IMR-90 (cell line): ENCODE results near the gene KRTAP5-4. TPM values are rescaled to one million over a fixed set of nuclear protein-coding genes. Genes with fewer than 3 reads are reported as not detected.
"Not testable (repeated sequence)": the region's sequence is repeated elsewhere in the genome, so short reads cannot be mapped to it uniquely, and the experiment has no call there.

ENCODE experiments used
- ATAC-seq: fragments of 200-7000 bp; cut with Tn5 transposase; 2 replicates; pipeline ENCODE4 v1.9.1; 2020; ENCODE audit warnings: low read depth, mild to moderate bottlenecking, moderate library complexity
- BruUV-seq: library from RNA; stranded (reverse); fragments of 400-500 nt; replicated peaks from 2 replicates; lab custom pipeline; 2021; lab: Mats Ljungman, UMichigan
- CTCF ChIA-PET: fragments of 300-600 bp; formaldehyde crosslinking; extraction: SDS; loops from one replicate; lab custom pipeline; 2021; ENCODE audit warnings: antibody characterized with exemption; lab: Yijun Ruan, JAX
- POLR2A ChIA-PET: fragments of 300-600 bp; sonication (Branson Sonifier 250); formaldehyde crosslinking; loops from one replicate; lab custom pipeline; 2022; ENCODE audit warnings: antibody characterized with exemption; ENCODE audit not compliant: unreplicated experiment; lab: Charles Lee
- DNase-seq: peaks from one replicate; pipeline ENCODE4 v3.0.0; 2013
- H2AFZ ChIP-seq: replicated peaks from 2 replicates; pipeline ENCODE3; 2013; ENCODE audit warnings: low read length, mild to moderate bottlenecking; ENCODE audit not compliant: poor library complexity
- H2AK5ac ChIP-seq: 2 replicates; pipeline ENCODE4 v1.6.1; 2013; ENCODE audit warnings: low read depth, low read length, inconsistent platforms
- H2AK9ac ChIP-seq: replicated peaks from 2 replicates; pipeline ENCODE3; 2013; ENCODE audit warnings: mild to moderate bottlenecking, low read depth, low read length, moderate library complexity; ENCODE audit not compliant: poor library complexity
- H2BK120ac ChIP-seq: 2 replicates; pipeline ENCODE4 v1.6.1; 2013; ENCODE audit warnings: low read depth, low read length, inconsistent platforms
- H2BK15ac ChIP-seq: 3 replicates; pipeline ENCODE4 v1.6.1; 2013; ENCODE audit warnings: low read depth, low read length, inconsistent platforms
- H2BK20ac ChIP-seq: 2 replicates; pipeline ENCODE4 v1.6.1; 2013; ENCODE audit warnings: low read depth, mild to moderate bottlenecking, inconsistent platforms, low read length, moderate library complexity
- H2BK5ac ChIP-seq: 2 replicates; pipeline ENCODE4 v1.6.1; 2013; ENCODE audit warnings: mild to moderate bottlenecking, low read depth, low read length, inconsistent platforms; ENCODE audit not compliant: poor library complexity, severe bottlenecking
- H3K14ac ChIP-seq: replicated peaks from 2 replicates; pipeline ENCODE4 v1.6.1; 2013; ENCODE audit warnings: low read depth, low read length, inconsistent platforms
- H3K18ac ChIP-seq: 2 replicates; pipeline ENCODE4 v1.6.1; 2013; ENCODE audit warnings: low read depth, low read length, control low read depth
- H3K23ac ChIP-seq: 2 replicates; pipeline ENCODE4 v1.6.1; 2013; ENCODE audit warnings: low read depth, low read length, inconsistent platforms
- H3K27ac ChIP-seq: 2 replicates; pipeline ENCODE4 v1.5.1; 2013; ENCODE audit warnings: mild to moderate bottlenecking, control low read depth, low read length; ENCODE audit not compliant: insufficient read depth
- H3K27me3 ChIP-seq: 2 replicates; pipeline ENCODE4 v1.6.1; 2013; ENCODE audit warnings: low read length; ENCODE audit not compliant: control insufficient read depth, insufficient read depth
- H3K36me3 ChIP-seq: 2 replicates; pipeline ENCODE4 v1.6.1; 2013; ENCODE audit warnings: low read length, mixed read lengths; ENCODE audit not compliant: control insufficient read depth, insufficient read depth
- H3K4ac ChIP-seq: 2 replicates; pipeline ENCODE4 v1.6.1; 2013; ENCODE audit warnings: low read depth, low read length, inconsistent platforms
- H3K4me1 ChIP-seq: 2 replicates; pipeline ENCODE4 v1.6.1; 2013; ENCODE audit warnings: low read length, mixed read lengths; ENCODE audit not compliant: control insufficient read depth, insufficient read depth
- H3K4me2 ChIP-seq: 2 replicates; pipeline ENCODE4 v1.6.1; 2013; ENCODE audit warnings: low read depth, mild to moderate bottlenecking, control low read depth, low read length, moderate library complexity
- H3K4me3 ChIP-seq: 2 replicates; pipeline ENCODE4 v1.5.1; 2013; ENCODE audit warnings: low read depth, mild to moderate bottlenecking, control low read depth, low read length, moderate library complexity; ENCODE audit not compliant: insufficient read depth
- H3K56ac ChIP-seq: 2 replicates; pipeline ENCODE4 v1.6.1; 2013; ENCODE audit warnings: low read length, inconsistent platforms; ENCODE audit not compliant: insufficient read depth; ENCODE audit errors: extremely low read depth
- H3K79me1 ChIP-seq, 2 experiments: 2 replicates each; pipeline ENCODE4 v1.6.1; 2013; ENCODE audit warnings: low read length in 2 of 2, inconsistent platforms in 1 of 2, low read depth in 1 of 2
- H3K9ac ChIP-seq: 2 replicates; pipeline ENCODE4 v1.6.1; 2013; ENCODE audit warnings: low read depth, low read length, control low read depth
- H3K9me1 ChIP-seq: 2 replicates; pipeline ENCODE4 v1.6.1; 2013; ENCODE audit warnings: low read length, inconsistent platforms; ENCODE audit not compliant: insufficient read depth
- H3K9me3 ChIP-seq: 2 replicates; pipeline ENCODE4 v1.6.1; 2013; ENCODE audit warnings: low read length; ENCODE audit not compliant: control insufficient read depth, insufficient read depth
- H4K20me1 ChIP-seq: 2 replicates; pipeline ENCODE4 v1.6.1; 2013; ENCODE audit warnings: low read length, inconsistent platforms; ENCODE audit not compliant: insufficient read depth
- H4K5ac ChIP-seq: 2 replicates; pipeline ENCODE4 v1.6.1; 2013; ENCODE audit warnings: mild to moderate bottlenecking, low read depth, low read length, control low read depth
- H4K8ac ChIP-seq, 2 experiments: 2 replicates each; pipeline ENCODE4 v1.6.1; 2013; ENCODE audit warnings: low read depth in 2 of 2, low read length in 2 of 2, control low read depth in 1 of 2, inconsistent platforms in 1 of 2
- H4K91ac ChIP-seq: 2 replicates; pipeline ENCODE4 v1.6.1; 2013; ENCODE audit warnings: low read depth, low read length, inconsistent platforms; ENCODE audit not compliant: insufficient read depth
- WGBS, 2 experiments: methylation state at CpG; one replicate each; pipeline versions ENCODE4 v1.1.5 to v1.1.7; 2013; ENCODE audit warnings: missing lambda C conversion rate in 2 of 2; ENCODE audit not compliant: insufficient read length in 1 of 2; ENCODE audit errors: extremely low coverage in 2 of 2; 5-methylcytosine and 5-hydroxymethylcytosine counted together
- dilution Hi-C: fragments of 300-500 bp; cut with HindIII; formaldehyde crosslinking; loops from one replicate; pipeline ENCODE4 v1.14.3; 2018; ENCODE audit warnings: low sequenced_read_pairs; ENCODE audit not compliant: unreplicated experiment
- in situ Hi-C: fragments of 300-500 bp; cut with MboI; formaldehyde crosslinking; loops from 3 replicates; pipeline ENCODE4 v1.14.3; 2019; ENCODE audit warnings: low sequenced_read_pairs, inconsistent platforms, mixed read lengths
- intact Hi-C: fragments of 100-400 bp; cut with micrococcal nuclease; formaldehyde crosslinking; loops from 2 replicates; pipeline ENCODE4 v1.10.0; 2022
- polyA plus RNA-seq, 3 experiments: library from polyadenylated mRNA; depleted of rRNA; stranded (reverse); fragments of >200 nt; gene quantifications; 2 replicates each; pipeline ENCODE4 v1.2.3, GENCODE V29; 2012; ENCODE audit warnings: low replicate concordance in 1 of 3
- total RNA-seq: library from RNA; depleted of rRNA; stranded (reverse); fragments of >200 nt; gene quantifications from 2 replicates; pipeline ENCODE4 v1.2.3, GENCODE V29; 2012

KRTAP5-4 gene
- total and polyA plus RNA-seq, 2 of the 4 experiments (the other 2 are of a cell fraction), result not detected

GRCh38 chr11:1607901-1608300, 14.0 kb downstream of the KRTAP5-4 start:
- H4K8ac ChIP-seq, H4K20me1 ChIP-seq, H3K4me3 ChIP-seq, H3K18ac ChIP-seq, H3K9ac ChIP-seq, in situ Hi-C loops, H3K23ac ChIP-seq, POLR2A ChIA-PET, H2AFZ ChIP-seq, H3K9me1 ChIP-seq, H2AK5ac ChIP-seq, H2BK5ac ChIP-seq, H3K79me1 ChIP-seq, H2BK20ac ChIP-seq, dilution Hi-C loops, H2BK120ac ChIP-seq, H3K4ac ChIP-seq, H4K91ac ChIP-seq, H3K14ac ChIP-seq, H3K4me1 ChIP-seq, ATAC-seq, H4K5ac ChIP-seq, BruUV-seq, H2AK9ac ChIP-seq, DNase-seq, H3K4me2 ChIP-seq, H3K36me3 ChIP-seq, intact Hi-C loops, H3K9me3 ChIP-seq, H3K56ac ChIP-seq, H2BK15ac ChIP-seq, H3K27ac ChIP-seq: not testable (repeated sequence)
- H3K27me3 ChIP-seq, result peaks cover 51% of the 10 kb centered on the region
- WGBS, 2 experiments, result no CpG with 5 or more reads among the region's 5 CpGs
- CTCF ChIA-PET, result interaction anchor here (0.9 to 2.2 kb wide), 2 partner anchors 9 to 13 kb away, joined by 4 to 7 read pairs; no protein-coding TSS in a partner anchor

GRCh38 chr11:1607156-1607845, 14.6 kb downstream of the KRTAP5-4 start:
- H3K4me2 ChIP-seq, H3K36me3 ChIP-seq, H3K79me1 ChIP-seq, H4K91ac ChIP-seq, H3K27ac ChIP-seq, H2BK5ac ChIP-seq, H2BK120ac ChIP-seq, POLR2A ChIA-PET, H3K18ac ChIP-seq, H2AK9ac ChIP-seq, H3K14ac ChIP-seq, H4K5ac ChIP-seq, H2BK20ac ChIP-seq, H3K9ac ChIP-seq, H4K20me1 ChIP-seq, H2AK5ac ChIP-seq, H2BK15ac ChIP-seq, BruUV-seq, dilution Hi-C loops, H4K8ac ChIP-seq, in situ Hi-C loops, H3K56ac ChIP-seq, H3K23ac ChIP-seq, H3K9me1 ChIP-seq, H3K9me3 ChIP-seq, DNase-seq, intact Hi-C loops, H2AFZ ChIP-seq, H3K4me1 ChIP-seq, H3K4me3 ChIP-seq, H3K4ac ChIP-seq: not testable (repeated sequence)
- WGBS, 2 experiments, result 17% methylated on average over 9 of the region's 18 CpGs; no CpG with 5 or more reads in 1 of the 2 experiments
- peaks cover 52% of the 10 kb centered on the region for H3K27me3 ChIP-seq
- ATAC-seq, result peak; percentile 42
- CTCF ChIA-PET, result interaction anchor here (0.9 to 2.2 kb wide), 2 partner anchors 10 to 12 kb away, joined by 4 to 7 read pairs; no protein-coding TSS in a partner anchor
